GM19023 (cell line): ENCODE measurements around the gene MEAK7.

ENCODE experiments used
- ATAC-seq: cut with Tn5 transposase; IDR thresholded peaks from one replicate; pipeline ENCODE4 v1.9.1; 2021; ENCODE audit warnings: mild to moderate bottlenecking, moderate library complexity; ENCODE audit not compliant: unreplicated experiment

The MEAK7 gene

DNA sequence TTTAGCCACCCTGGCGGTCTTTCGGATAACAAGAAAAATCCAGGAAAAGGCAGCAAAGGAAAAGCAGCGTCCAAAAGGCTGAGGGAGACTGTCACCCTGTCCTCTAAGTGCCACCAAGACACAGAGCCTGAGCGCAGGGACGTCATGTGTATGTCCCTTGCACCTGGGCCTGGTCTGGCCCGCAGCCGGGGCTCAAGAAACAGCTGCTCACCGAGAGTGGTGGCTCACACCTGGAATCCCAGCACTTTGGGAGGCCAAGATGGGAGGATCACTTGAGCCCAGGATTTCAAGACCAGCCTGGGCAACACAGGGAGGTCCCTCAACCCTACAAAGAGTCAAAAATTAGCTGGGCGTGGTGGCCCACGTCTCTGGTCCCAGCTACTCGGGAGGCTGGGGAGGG lies 9.2 kb upstream of the MEAK7 start:
- no peak for ATAC-seq

DNA sequence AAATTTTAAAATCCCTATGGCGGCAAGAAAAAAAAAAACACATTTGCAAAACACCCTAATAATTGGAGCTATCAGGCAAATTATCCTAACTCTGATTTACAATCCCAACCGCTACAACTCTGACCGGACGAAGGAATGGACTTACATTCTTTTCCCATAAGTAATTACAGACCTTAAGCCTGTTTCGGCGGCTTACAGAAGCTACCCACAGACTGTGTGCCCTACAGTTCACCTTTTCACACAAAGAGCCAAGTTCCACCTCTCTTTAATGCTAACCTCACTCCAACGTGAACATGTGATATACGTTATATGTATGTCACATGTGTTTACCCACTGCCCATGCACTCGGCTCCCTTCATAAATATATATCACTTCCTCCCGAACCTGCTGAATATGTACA lies 8.7 kb upstream of the MEAK7 start:
- no peak for ATAC-seq

DNA sequence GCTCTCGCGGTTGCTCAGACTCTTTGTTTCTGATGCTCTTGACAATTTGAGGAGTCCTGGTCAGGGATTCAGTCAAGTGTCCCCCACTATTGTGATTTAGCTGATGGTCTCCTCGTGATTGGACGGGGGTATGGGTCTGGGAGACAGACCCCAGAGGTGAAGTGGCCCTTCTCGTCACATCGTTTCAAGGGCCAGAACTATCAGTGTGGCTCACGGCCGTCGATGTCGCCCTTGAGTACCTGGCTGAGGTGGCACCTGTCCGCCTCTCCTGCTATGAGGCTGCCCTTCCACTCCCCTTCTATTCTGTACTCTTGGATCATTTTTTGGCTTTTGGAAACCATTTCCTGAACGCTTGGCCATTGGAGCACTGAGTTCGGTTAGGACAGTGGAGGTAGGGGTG lies 7.4 kb upstream of the MEAK7 start:
- ATAC-seq, result no peak

GRCh38 chr16:84511180-84511800 lies 6.8 kb upstream of the MEAK7 start:
- no peak for ATAC-seq

- no peak for ATAC-seq
These were observed 4.8 kb upstream of the MEAK7 start for GRCh38 chr16:84509032-84509950.

DNA sequence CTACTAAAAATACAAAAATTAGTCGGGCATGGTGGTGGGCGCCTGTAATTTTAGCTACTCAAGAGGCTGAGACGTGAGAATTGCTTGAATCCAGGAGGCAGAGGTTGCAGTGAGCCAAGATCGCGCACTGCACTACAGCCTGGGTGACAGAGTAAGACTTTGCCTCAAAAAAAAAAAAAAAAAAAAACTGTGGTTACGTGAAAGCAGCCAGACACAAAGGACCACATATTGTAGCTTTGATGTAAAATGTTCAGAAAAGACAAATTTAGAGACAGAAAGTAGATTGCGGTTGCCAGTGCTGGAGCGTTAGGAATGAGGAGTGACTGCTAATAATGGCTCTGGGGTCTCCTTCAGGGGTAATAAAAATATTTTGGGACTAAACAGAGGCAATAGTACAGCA lies 4.0 kb upstream of the MEAK7 start:
- ATAC-seq, result no peak

DNA sequence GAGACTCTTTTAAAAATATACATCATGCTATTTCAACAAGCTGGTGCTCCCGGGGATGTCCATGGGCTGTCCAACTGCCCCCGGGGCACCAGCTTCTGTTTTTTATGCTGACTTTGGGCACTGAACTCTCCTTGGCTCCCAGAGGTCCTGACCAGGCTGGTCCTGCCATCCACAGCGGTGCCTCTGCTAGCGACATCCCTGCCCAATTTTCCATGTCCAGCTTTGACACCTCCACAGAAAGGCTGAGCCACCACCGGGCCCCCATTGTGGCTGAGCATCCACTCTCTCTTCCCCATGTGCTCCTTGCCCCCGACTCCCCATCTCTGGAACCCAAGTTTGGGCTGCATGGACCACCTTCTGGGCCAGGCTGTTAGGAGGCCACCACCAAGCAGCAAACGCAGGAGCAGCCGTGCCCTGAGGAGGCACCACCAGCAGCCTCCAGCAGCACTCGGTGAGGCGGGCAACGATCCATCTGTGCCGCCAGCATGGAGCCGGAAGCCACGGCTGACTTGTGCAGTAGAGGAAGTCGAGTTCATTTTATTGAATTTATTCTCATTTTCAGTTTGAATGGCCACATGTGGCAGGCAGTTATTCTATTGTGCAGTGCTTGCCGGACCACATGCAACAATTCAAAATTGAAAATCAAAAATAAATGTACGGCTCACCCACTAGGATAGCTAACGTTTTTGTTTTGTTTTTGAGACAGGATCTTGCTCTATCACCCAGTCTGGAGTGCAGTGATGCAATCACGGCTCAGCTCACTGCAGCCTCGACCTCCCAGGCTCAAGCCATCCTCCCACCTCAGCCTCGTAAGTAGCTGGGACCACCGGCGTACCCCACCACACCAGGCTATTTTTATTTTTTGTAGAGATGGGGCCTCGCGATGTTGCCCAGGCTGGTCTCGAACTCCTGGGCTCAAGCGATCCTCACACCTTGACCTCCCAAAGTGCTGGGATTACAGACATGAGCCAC lies 2.8 kb upstream of the MEAK7 start:
- no peak for ATAC-seq

- no peak for ATAC-seq
These were observed 1.1 kb upstream of the MEAK7 start for GRCh38 chr16:84505249-84506187.

GRCh38 chr16:84503751-84504395 lies 586 bp downstream of the MEAK7 start:
- ATAC-seq, result peak; percentile 7

GRCh38 chr16:84502581-84502980 lies 1.9 kb downstream of the MEAK7 start:
- ATAC-seq, result no peak

DNA sequence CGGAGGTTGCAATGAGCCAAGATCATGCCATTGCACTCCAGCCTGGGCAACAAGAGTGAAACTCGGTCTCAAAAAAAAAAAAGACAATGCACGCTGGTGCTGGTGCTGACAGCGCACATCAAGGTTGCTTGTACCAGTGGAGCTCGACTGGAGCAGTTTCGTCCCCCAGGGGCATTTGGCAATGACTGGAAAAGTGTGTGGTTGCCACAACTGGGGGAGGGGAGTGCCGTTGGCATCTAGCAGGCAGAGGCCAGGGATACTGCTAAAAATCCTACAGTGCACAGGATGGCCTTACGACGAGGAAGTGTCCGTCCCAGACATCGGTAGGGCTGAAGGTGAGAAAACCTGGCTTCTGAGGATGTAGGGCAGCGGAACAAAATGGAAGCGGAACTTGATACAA lies 2.4 kb downstream of the MEAK7 start:
- no peak for ATAC-seq

- ATAC-seq, result no peak
These were observed 3.3 kb downstream of the MEAK7 start for GRCh38 chr16:84501077-84501735.

GRCh38 chr16:84500531-84500930 lies 3.9 kb downstream of the MEAK7 start:
- ATAC-seq, result no peak

DNA sequence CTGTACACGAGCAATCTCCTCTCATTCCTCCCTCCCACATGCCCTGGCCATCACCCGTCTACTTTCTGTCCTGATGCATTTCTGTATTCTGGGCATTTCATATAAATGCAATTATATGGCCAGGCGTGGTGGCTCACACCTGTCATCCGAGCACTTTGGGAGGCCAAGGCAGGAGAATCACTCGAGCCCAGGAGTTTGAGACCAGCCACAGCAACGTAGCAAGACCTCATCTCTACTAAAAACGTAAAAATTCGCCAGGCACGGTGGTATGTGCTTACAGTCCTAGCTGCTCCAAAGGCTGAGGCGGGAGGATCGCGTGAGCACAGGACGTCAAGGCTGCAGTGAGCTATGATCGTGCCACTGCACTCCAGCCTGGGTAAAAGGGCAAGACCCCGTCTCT lies 4.8 kb downstream of the MEAK7 start:
- ATAC-seq, result no peak

DNA sequence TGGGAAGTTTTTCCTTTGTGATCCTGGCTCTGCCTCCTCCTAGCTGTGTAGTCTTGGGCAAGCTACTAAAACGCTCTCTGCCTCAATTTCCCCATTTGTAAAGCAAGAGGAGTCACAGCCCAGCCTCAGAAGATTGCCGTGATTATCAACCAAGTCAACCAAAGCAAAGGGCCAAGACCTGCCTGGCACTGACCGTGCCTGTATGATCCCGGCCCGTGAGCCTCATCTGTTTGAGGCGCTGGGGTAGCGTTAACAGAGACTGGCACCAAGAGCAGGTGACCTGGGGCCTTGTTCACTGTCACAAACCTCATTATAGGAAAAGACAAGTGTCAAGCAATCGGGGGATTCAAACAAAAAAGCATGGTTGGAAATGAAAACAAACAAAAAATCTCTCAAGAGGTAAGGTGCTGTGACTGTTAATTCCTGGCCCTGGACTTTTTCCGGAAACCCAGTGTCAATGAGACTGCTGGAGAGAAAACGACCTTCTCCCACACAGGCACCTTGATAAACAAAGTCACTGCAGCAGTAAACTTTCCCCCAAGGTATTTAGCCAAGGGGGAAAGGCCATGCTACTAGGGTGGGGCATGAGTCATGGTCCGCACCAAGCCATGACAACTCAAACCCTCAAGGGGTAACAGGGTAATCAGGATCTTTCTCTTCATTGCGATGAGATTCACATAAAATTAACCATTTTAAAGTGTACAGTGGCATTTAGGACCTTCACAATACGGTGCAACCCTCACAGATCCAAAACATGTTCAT lies 5.4 kb downstream of the MEAK7 start:
- no peak for ATAC-seq

- no peak for ATAC-seq
These were observed 6.2 kb downstream of the MEAK7 start for GRCh38 chr16:84498223-84498610.

DNA sequence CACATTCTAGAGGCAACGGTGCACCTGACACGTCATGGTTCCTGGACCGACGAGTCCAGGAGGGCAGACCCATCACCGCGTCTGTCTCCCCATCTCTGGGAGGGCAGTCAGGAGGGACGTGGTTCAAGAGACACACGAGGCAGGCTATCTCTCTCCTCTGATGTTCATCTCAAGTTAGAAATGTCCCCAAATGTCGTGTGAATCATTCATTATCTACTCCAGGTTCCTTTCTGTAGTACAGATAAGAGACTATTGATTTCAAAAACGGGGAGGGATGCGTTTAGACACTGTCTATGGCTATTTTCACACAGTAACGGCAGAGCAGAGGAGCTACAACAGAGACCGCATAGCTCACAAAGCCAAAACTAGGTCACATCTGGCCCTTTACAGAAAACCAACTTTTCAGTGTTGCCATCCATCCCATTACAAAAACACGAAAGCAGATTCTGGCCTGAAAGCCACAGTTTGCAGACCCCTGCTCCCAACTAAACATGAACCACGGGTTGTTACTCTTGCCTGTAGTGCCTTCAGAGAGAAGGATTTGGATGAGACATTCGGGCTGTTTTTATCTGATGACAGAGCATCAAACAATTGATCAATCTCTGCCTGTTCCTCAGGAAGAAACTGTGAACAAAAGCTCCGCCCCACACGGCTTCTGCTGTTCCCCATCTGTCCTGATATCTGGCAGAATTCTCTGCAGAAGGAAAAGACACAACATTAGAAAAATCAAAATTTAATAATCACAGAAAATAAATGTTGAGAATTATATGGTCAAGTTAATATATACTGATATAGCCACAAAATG lies 6.8 kb downstream of the MEAK7 start:
- ATAC-seq, result no peak

GRCh38 chr16:84496991-84497390 lies 7.5 kb downstream of the MEAK7 start:
- no peak for ATAC-seq
